GM23338 (cell line): ENCODE measurements around the gene MLLT10. TPM values are rescaled to one million over a fixed set of nuclear protein-coding genes. Genes with fewer than 3 reads are reported as not detected.

Experiments used
- ATAC-seq: fragments of 200-7000 bp; cut with Tn5 transposase; 3 replicates; pipeline ENCODE4 v1.9.1; 2020
- DNase-seq: peaks from one replicate; pipeline ENCODE4 v3.0.0-alpha.2; 2015; ENCODE audit warnings: low spot score
- H2AFZ ChIP-seq: fragments of 200-600 bp; sonication (generic); 2 replicates; pipeline ENCODE4 v1.8.0; 2016; ENCODE audit warnings: antibody characterized with exemption, mild to moderate bottlenecking, moderate library complexity
- H3F3A ChIP-seq: fragments of 200-600 bp; sonication (generic); replicated peaks from 2 replicates; pipeline ENCODE4 v1.8.0; 2017; ENCODE audit warnings: antibody characterized with exemption, mixed run types, low read depth
- H3K27ac ChIP-seq: fragments of 200-600 bp; sonication (generic); 2 replicates; pipeline ENCODE4 v1.6.1; 2016; ENCODE audit warnings: low read depth
- H3K27me3 ChIP-seq: fragments of 200-600 bp; sonication (generic); 2 replicates; pipeline ENCODE4 v1.8.0; 2016; ENCODE audit warnings: mild to moderate bottlenecking, mixed run types, moderate library complexity; ENCODE audit not compliant: insufficient read depth
- H3K36me3 ChIP-seq: fragments of 200-600 bp; sonication (generic); 2 replicates; pipeline ENCODE4 v1.8.0; 2016; ENCODE audit warnings: mild to moderate bottlenecking; ENCODE audit not compliant: insufficient read depth
- H3K4me1 ChIP-seq: fragments of 200-600 bp; sonication (generic); 2 replicates; pipeline ENCODE4 v1.8.0; 2016; ENCODE audit warnings: mild to moderate bottlenecking, moderate library complexity; ENCODE audit not compliant: insufficient read depth
- H3K4me2 ChIP-seq: fragments of 200-600 bp; sonication (generic); 2 replicates; pipeline ENCODE4 v1.7.1; 2017; ENCODE audit warnings: mixed run types
- H3K4me3 ChIP-seq: fragments of 200-600 bp; sonication (generic); 2 replicates; pipeline ENCODE4 v1.6.1; 2016; ENCODE audit warnings: mixed run types
- H3K79me2 ChIP-seq: fragments of 200-600 bp; sonication (generic); replicated peaks from 2 replicates; pipeline ENCODE4 v1.8.0; 2017; ENCODE audit warnings: mild to moderate bottlenecking; ENCODE audit not compliant: insufficient read depth
- H3K9me2 ChIP-seq: fragments of 200-600 bp; sonication (generic); 2 replicates; pipeline ENCODE4 v1.8.0; 2017; ENCODE audit not compliant: insufficient read depth
- H4K20me1 ChIP-seq: fragments of 200-600 bp; sonication (generic); replicated peaks from 2 replicates; pipeline ENCODE4 v1.8.0; 2017; ENCODE audit warnings: mild to moderate bottlenecking; ENCODE audit not compliant: insufficient read depth
- H3K27ac Mint-ChIP-seq: 2 replicates; pipeline ENCODE4 v1.8.0; 2020; ENCODE audit warnings: inconsistent platforms, mild to moderate bottlenecking, moderate library complexity, mixed read lengths
- H3K27me3 Mint-ChIP-seq: 3 replicates; pipeline ENCODE4 v1.8.0; 2022; ENCODE audit warnings: low read depth, mild to moderate bottlenecking, moderate library complexity, mixed read lengths, inconsistent platforms; ENCODE audit not compliant: insufficient read depth, poor library complexity
- H3K36me3 Mint-ChIP-seq: 3 replicates; pipeline ENCODE4 v1.8.0; 2021; ENCODE audit warnings: low read depth, mild to moderate bottlenecking, inconsistent platforms, moderate library complexity, mixed read lengths
- H3K4me1 Mint-ChIP-seq: 3 replicates; pipeline ENCODE4 v1.8.0; 2020; ENCODE audit warnings: mild to moderate bottlenecking, inconsistent platforms, mixed read lengths
- H3K4me3 Mint-ChIP-seq: 3 replicates; pipeline ENCODE4 v1.8.0; 2021; ENCODE audit warnings: moderate library complexity, mild to moderate bottlenecking, inconsistent platforms, mixed read lengths
- H3K9me3 Mint-ChIP-seq: 3 replicates; pipeline ENCODE4 v1.8.0; 2020; ENCODE audit warnings: moderate library complexity, mild to moderate bottlenecking, inconsistent platforms, mixed read lengths
- CREB1 ChIP-seq: fragments of 250-450 bp; sonication (Bioruptor Pico); IDR thresholded peaks from 2 replicates; pipeline ENCODE4 v1.5.0; 2020; ENCODE audit warnings: low read depth, mild to moderate bottlenecking, moderate library complexity
- EZH2 ChIP-seq: fragments of 200-600 bp; sonication (generic); IDR thresholded peaks from one replicate; pipeline ENCODE4 v1.8.0; 2017; ENCODE audit warnings: antibody characterized with exemption, mild to moderate bottlenecking, low read depth; ENCODE audit not compliant: unreplicated experiment
- EZH2phosphoT487 ChIP-seq: fragments of 200-600 bp; sonication (generic); IDR thresholded peaks from one replicate; pipeline ENCODE4 v1.8.1; 2018; ENCODE audit warnings: antibody characterized with exemption; ENCODE audit not compliant: unreplicated experiment
- NANOG ChIP-seq: IDR thresholded peaks from 2 replicates; pipeline ENCODE4 v1.6.1; 2016; ENCODE audit warnings: antibody characterized with exemption, borderline replicate concordance
- POLR2AphosphoS5 ChIP-seq: IDR thresholded peaks from 2 replicates; pipeline ENCODE4 v1.6.1; 2016; ENCODE audit warnings: antibody characterized with exemption, low read depth
- ZNF114 ChIP-seq: fragments of 250-450 bp; sonication (Bioruptor Pico); IDR thresholded peaks from 2 replicates; pipeline ENCODE4 v1.5.0; 2020; ENCODE audit warnings: mild to moderate bottlenecking, moderate library complexity
- polyA plus RNA-seq: library from polyadenylated mRNA; unstranded; fragments of >200 nt; fragmentation: Nextera tagmentation; extraction: Ambion mirVana; gene quantifications from 2 replicates; pipeline ENCODE4 v1.2.1, GENCODE V29; 2016
- total RNA-seq: library from RNA; depleted of rRNA; stranded (reverse); fragments of >200 nt; shearing (Covaris generic); gene quantifications from 2 replicates; pipeline ENCODE4 v1.2.3, GENCODE V29; 2014
- TF ChIP-seq, protein P1 (sequence below): fragments of 250-450 bp; sonication (Bioruptor Pico); IDR thresholded peaks from 2 replicates; pipeline ENCODE4 v1.5.0; 2020; ENCODE audit warnings: mild to moderate bottlenecking, moderate library complexity
- TF ChIP-seq, protein P2 (sequence below), 2 experiments: fragments of 200-600 bp in 1 of 2; sonication (generic) in 1 of 2; conservative IDR thresholded peaks; 2 replicates each; pipeline versions ENCODE4 v1.5.1 to v1.6.1; 2016 to 2017; ENCODE audit warnings: antibody characterized with exemption in 2 of 2, low read depth in 2 of 2, mild to moderate bottlenecking in 2 of 2, moderate library complexity in 1 of 2
- TF ChIP-seq, protein P3 (sequence below): IDR thresholded peaks from one replicate; pipeline ENCODE4 v1.6.1; 2018; ENCODE audit warnings: antibody characterized with exemption; ENCODE audit not compliant: unreplicated experiment

The MLLT10 gene
- total and polyA plus RNA-seq, 2 experiments from 2014 or later = 28.8 to 55.4 TPM

DNA sequence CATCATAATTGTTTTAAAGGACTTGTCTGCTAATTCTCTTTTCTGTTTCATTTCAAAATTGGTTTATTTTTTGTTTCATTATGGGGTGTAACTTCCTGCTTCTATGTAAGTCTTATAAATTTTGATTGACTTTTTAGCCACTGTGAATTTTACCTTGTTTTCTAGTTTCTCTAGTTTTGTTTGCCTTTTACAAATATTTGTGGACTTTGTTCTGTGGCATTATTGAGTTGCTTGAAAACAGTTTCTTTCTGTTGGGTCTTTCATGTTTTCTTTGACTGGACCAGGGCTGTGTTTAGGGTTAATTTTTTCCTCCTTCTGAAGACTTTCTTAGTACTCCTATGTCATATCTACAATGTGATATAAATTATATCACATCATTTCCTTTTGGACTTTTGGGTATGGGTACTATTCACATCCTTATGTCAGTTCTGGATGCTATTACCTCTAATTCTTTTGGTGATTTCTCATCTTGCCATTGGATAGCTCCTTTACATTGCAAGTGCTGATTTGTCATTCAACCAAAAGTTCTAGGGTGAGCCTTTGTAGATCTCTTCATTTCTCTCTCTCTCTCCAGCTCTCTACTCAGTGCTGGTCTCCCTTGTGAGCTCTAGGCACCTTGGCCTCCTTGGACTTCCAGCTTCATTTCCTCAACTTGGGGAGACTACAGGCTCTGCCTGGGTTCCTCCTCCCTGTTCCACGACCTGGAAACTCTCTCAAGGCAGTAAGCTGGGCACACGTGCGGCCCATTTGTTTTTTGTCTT, 36.9 kb downstream of the MLLT10 start (continued):
- TF ChIP-seq, protein P1, sequence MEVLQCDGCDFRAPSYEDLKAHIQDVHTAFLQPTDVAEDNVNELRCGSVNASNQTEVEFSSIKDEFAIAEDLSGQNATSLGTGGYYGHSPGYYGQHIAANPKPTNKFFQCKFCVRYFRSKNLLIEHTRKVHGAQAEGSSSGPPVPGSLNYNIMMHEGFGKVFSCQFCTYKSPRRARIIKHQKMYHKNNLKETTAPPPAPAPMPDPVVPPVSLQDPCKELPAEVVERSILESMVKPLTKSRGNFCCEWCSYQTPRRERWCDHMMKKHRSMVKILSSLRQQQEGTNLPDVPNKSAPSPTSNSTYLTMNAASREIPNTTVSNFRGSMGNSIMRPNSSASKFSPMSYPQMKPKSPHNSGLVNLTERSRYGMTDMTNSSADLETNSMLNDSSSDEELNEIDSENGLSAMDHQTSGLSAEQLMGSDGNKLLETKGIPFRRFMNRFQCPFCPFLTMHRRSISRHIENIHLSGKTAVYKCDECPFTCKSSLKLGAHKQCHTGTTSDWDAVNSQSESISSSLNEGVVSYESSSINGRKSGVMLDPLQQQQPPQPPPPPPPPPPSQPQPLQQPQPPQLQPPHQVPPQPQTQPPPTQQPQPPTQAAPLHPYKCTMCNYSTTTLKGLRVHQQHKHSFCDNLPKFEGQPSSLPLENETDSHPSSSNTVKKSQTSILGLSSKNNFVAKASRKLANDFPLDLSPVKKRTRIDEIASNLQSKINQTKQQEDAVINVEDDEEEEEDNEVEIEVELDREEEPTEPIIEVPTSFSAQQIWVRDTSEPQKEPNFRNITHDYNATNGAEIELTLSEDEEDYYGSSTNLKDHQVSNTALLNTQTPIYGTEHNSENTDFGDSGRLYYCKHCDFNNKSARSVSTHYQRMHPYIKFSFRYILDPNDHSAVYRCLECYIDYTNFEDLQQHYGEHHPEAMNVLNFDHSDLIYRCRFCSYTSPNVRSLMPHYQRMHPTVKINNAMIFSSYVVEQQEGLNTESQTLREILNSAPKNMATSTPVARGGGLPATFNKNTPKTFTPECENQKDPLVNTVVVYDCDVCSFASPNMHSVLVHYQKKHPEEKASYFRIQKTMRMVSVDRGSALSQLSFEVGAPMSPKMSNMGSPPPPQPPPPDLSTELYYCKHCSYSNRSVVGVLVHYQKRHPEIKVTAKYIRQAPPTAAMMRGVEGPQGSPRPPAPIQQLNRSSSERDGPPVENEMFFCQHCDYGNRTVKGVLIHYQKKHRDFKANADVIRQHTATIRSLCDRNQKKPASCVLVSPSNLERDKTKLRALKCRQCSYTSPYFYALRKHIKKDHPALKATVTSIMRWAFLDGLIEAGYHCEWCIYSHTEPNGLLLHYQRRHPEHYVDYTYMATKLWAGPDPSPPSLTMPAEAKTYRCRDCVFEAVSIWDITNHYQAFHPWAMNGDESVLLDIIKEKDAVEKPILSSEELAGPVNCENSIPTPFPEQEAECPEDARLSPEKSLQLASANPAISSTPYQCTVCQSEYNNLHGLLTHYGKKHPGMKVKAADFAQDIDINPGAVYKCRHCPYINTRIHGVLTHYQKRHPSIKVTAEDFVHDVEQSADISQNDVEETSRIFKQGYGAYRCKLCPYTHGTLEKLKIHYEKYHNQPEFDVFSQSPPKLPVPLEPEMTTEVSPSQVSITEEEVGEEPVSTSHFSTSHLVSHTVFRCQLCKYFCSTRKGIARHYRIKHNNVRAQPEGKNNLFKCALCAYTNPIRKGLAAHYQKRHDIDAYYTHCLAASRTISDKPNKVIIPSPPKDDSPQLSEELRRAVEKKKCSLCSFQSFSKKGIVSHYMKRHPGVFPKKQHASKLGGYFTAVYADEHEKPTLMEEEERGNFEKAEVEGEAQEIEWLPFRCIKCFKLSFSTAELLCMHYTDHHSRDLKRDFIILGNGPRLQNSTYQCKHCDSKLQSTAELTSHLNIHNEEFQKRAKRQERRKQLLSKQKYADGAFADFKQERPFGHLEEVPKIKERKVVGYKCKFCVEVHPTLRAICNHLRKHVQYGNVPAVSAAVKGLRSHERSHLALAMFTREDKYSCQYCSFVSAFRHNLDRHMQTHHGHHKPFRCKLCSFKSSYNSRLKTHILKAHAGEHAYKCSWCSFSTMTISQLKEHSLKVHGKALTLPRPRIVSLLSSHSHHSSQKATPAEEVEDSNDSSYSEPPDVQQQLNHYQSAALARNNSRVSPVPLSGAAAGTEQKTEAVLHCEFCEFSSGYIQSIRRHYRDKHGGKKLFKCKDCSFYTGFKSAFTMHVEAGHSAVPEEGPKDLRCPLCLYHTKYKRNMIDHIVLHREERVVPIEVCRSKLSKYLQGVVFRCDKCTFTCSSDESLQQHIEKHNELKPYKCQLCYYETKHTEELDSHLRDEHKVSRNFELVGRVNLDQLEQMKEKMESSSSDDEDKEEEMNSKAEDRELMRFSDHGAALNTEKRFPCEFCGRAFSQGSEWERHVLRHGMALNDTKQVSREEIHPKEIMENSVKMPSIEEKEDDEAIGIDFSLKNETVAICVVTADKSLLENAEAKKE = no peak

DNA sequence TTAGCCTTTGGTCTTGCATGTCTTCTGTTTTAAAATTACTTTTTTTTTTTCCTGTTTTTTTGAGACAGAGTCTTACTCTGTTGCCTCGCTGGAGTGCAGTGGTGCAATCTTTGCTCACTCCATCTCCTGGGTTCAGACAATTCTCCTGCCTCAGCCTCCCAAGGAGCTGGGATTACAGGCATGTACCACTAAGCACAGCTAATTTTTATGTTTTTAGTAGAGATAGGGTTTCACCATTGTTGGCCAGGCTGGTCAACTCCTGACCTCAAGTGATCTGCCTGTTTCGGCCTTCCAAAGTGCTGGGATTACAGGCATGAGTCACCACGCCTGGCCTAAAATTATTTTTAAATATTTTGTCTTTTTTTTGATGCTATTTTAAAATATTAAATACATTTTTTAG, 38.5 kb downstream of the MLLT10 start:
- H3K4me1 Mint-ChIP-seq = peaks cover 21% of the 10 kb centered on the region
- no peak overlapping the region for H3K4me3 ChIP-seq
- peak overlapping the region; percentile 74 for H3K27ac ChIP-seq
- ATAC-seq (no peak), DNase-seq (no peak)
- H3K4me3 Mint-ChIP-seq = no peak overlapping the region
- H3K36me3 ChIP-seq = no peaks in the 10 kb centered on the region
- H3K27me3 Mint-ChIP-seq = peaks cover 8% of the 10 kb centered on the region
- 0 out of 2 replicates have a peak, but pooled peaks cover 5% of the 10 kb centered on the region for H3F3A ChIP-seq
- H3K27me3 ChIP-seq = no peaks in the 10 kb centered on the region
- H4K20me1 ChIP-seq = peaks cover 27% of the 10 kb centered on the region
- H3K4me2 ChIP-seq = no peak overlapping the region
- H3K4me1 ChIP-seq = peaks cover 13% of the 10 kb centered on the region; the same call in 1 of the 2 replicates
- H3K79me2 ChIP-seq = peaks cover 100% of the 10 kb centered on the region
- peaks cover 27% of the 10 kb centered on the region for H3K36me3 Mint-ChIP-seq
- no peaks in the 10 kb centered on the region for H3K9me2 ChIP-seq
- no peaks in the 10 kb centered on the region for H3K9me3 Mint-ChIP-seq
- H3K27ac Mint-ChIP-seq = 0 out of 2 replicates have a peak overlapping the region, but pooled peaks have one; percentile 19
- H2AFZ ChIP-seq = no peak overlapping the region
- TF ChIP-seq CREB1 (CRISPR knock-in tag) = no peak
- no peak for TF ChIP-seq NANOG
- TF ChIP-seq EZH2 = no peak
- no peak for TF ChIP-seq POLR2AphosphoS5
- TF ChIP-seq, protein P2, sequence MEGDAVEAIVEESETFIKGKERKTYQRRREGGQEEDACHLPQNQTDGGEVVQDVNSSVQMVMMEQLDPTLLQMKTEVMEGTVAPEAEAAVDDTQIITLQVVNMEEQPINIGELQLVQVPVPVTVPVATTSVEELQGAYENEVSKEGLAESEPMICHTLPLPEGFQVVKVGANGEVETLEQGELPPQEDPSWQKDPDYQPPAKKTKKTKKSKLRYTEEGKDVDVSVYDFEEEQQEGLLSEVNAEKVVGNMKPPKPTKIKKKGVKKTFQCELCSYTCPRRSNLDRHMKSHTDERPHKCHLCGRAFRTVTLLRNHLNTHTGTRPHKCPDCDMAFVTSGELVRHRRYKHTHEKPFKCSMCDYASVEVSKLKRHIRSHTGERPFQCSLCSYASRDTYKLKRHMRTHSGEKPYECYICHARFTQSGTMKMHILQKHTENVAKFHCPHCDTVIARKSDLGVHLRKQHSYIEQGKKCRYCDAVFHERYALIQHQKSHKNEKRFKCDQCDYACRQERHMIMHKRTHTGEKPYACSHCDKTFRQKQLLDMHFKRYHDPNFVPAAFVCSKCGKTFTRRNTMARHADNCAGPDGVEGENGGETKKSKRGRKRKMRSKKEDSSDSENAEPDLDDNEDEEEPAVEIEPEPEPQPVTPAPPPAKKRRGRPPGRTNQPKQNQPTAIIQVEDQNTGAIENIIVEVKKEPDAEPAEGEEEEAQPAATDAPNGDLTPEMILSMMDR (conservative IDR thresholded peaks at IDR 0.05; ENCODE audit: low read depth in 2 of 2) = no peak
- no peak for TF ChIP-seq EZH2phosphoT487
- no peak for TF ChIP-seq ZNF114 (CRISPR knock-in tag)
- TF ChIP-seq, protein P3, sequence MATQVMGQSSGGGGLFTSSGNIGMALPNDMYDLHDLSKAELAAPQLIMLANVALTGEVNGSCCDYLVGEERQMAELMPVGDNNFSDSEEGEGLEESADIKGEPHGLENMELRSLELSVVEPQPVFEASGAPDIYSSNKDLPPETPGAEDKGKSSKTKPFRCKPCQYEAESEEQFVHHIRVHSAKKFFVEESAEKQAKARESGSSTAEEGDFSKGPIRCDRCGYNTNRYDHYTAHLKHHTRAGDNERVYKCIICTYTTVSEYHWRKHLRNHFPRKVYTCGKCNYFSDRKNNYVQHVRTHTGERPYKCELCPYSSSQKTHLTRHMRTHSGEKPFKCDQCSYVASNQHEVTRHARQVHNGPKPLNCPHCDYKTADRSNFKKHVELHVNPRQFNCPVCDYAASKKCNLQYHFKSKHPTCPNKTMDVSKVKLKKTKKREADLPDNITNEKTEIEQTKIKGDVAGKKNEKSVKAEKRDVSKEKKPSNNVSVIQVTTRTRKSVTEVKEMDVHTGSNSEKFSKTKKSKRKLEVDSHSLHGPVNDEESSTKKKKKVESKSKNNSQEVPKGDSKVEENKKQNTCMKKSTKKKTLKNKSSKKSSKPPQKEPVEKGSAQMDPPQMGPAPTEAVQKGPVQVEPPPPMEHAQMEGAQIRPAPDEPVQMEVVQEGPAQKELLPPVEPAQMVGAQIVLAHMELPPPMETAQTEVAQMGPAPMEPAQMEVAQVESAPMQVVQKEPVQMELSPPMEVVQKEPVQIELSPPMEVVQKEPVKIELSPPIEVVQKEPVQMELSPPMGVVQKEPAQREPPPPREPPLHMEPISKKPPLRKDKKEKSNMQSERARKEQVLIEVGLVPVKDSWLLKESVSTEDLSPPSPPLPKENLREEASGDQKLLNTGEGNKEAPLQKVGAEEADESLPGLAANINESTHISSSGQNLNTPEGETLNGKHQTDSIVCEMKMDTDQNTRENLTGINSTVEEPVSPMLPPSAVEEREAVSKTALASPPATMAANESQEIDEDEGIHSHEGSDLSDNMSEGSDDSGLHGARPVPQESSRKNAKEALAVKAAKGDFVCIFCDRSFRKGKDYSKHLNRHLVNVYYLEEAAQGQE = no peak
